H9 (cell line): ENCODE measurements around the gene SLC35A1. TPM values are rescaled to one million over a fixed set of nuclear protein-coding genes. Genes with fewer than 3 reads are reported as not detected.

ENCODE experiments used
- DNase-seq: peaks from one replicate; pipeline ENCODE4 v3.0.0-alpha.2; 2017
- H2AFZ ChIP-seq: one replicate; pipeline ENCODE4 v1.6.1; 2013; ENCODE audit warnings: mild to moderate bottlenecking, low read length, control low read depth, moderate library complexity
- H2AK5ac ChIP-seq: 2 replicates; pipeline ENCODE4 v1.6.1; 2013; ENCODE audit warnings: low read length, control low read depth, mixed read lengths; ENCODE audit not compliant: insufficient read length
- H2BK120ac ChIP-seq: one replicate; pipeline ENCODE4 v1.6.1; 2013; ENCODE audit warnings: low read depth, mild to moderate bottlenecking, low read length, control low read depth, inconsistent platforms; ENCODE audit not compliant: poor library complexity, severe bottlenecking
- H2BK12ac ChIP-seq: 2 replicates; pipeline ENCODE4 v1.6.1; 2013; ENCODE audit warnings: low read length, control low read depth, mixed read lengths, low read depth; ENCODE audit not compliant: insufficient read length
- H2BK15ac ChIP-seq: 2 replicates; pipeline ENCODE4 v1.6.1; 2013; ENCODE audit warnings: low read depth, low read length, control low read depth
- H2BK20ac ChIP-seq: one replicate; pipeline ENCODE4 v1.6.1; 2013; ENCODE audit warnings: low read depth, mild to moderate bottlenecking, low read length, control low read depth, inconsistent platforms; ENCODE audit not compliant: poor library complexity, severe bottlenecking
- H2BK5ac ChIP-seq: 2 replicates; pipeline ENCODE4 v1.6.1; 2013; ENCODE audit warnings: low read length, control low read depth, mixed read lengths; ENCODE audit not compliant: insufficient read length
- H3K14ac ChIP-seq: 2 replicates; pipeline ENCODE4 v1.6.1; 2013; ENCODE audit warnings: low read length, control low read depth; ENCODE audit not compliant: insufficient read depth
- H3K18ac ChIP-seq: 2 replicates; pipeline ENCODE4 v1.6.1; 2013; ENCODE audit warnings: low read depth, mild to moderate bottlenecking, mixed read lengths, low read length, control low read depth; ENCODE audit not compliant: insufficient read length
- H3K23ac ChIP-seq: 2 replicates; pipeline ENCODE4 v1.6.1; 2013; ENCODE audit warnings: low read length, control low read depth, mixed read lengths, low read depth; ENCODE audit not compliant: insufficient read length
- H3K23me2 ChIP-seq: 2 replicates; pipeline ENCODE4 v1.6.1; 2013; ENCODE audit warnings: low read depth, mild to moderate bottlenecking, mixed read lengths, low read length, control low read depth; ENCODE audit not compliant: insufficient read length, poor library complexity, severe bottlenecking
- H3K27ac ChIP-seq: 2 replicates; pipeline ENCODE4 v1.5.1; 2013; ENCODE audit warnings: low read length, control low read depth, mixed read lengths, low read depth; ENCODE audit not compliant: insufficient read length
- H3K27me3 ChIP-seq: 2 replicates; pipeline ENCODE4 v1.6.1; 2013; ENCODE audit warnings: low read length, control low read depth, inconsistent platforms; ENCODE audit not compliant: insufficient read depth
- H3K4ac ChIP-seq: 2 replicates; pipeline ENCODE4 v1.6.1; 2013; ENCODE audit warnings: low read depth, mild to moderate bottlenecking, control low read depth, inconsistent platforms, low read length, moderate library complexity
- H3K4me1 ChIP-seq: 2 replicates; pipeline ENCODE4 v1.6.1; 2013; ENCODE audit warnings: low read length, control low read depth, inconsistent platforms; ENCODE audit not compliant: insufficient read depth
- H3K4me2 ChIP-seq: 2 replicates; pipeline ENCODE4 v1.6.1; 2013; ENCODE audit warnings: low read length, control low read depth, mixed read lengths; ENCODE audit not compliant: insufficient read length, insufficient read depth
- H3K56ac ChIP-seq: 2 replicates; pipeline ENCODE4 v1.6.1; 2013; ENCODE audit warnings: low read depth, mild to moderate bottlenecking, mixed read lengths, low read length, control low read depth; ENCODE audit not compliant: insufficient read length
- H3K79me1 ChIP-seq: 2 replicates; pipeline ENCODE4 v1.6.1; 2013; ENCODE audit warnings: low read depth, mild to moderate bottlenecking, moderate library complexity, low read length, control low read depth, inconsistent platforms; ENCODE audit not compliant: insufficient read depth, poor library complexity, severe bottlenecking
- H3K79me2 ChIP-seq: 2 replicates; pipeline ENCODE4 v1.6.1; 2013; ENCODE audit warnings: low read length, control low read depth, inconsistent platforms; ENCODE audit not compliant: insufficient read depth
- H3K9ac ChIP-seq: 2 replicates; pipeline ENCODE4 v1.6.1; 2013; ENCODE audit warnings: low read length, control low read depth, mixed read lengths; ENCODE audit not compliant: insufficient read length; ENCODE audit errors: extremely low read depth
- H3K9me3 ChIP-seq: one replicate; pipeline ENCODE4 v1.6.1; 2013; ENCODE audit warnings: low read depth, low read length, inconsistent platforms; ENCODE audit not compliant: control insufficient read depth
- H3T11ph ChIP-seq: one replicate; pipeline ENCODE4 v1.6.1; 2013; ENCODE audit warnings: mild to moderate bottlenecking, low read length, control low read depth, inconsistent platforms
- H4K20me1 ChIP-seq: one replicate; pipeline ENCODE4 v1.6.1; 2013; ENCODE audit not compliant: control insufficient read depth, insufficient read length, insufficient read depth
- H4K5ac ChIP-seq: 2 replicates; pipeline ENCODE4 v1.6.1; 2013; ENCODE audit warnings: low read depth, mild to moderate bottlenecking, mixed read lengths, low read length, control low read depth; ENCODE audit not compliant: insufficient read length
- H4K8ac ChIP-seq: replicated peaks from 2 replicates; pipeline ENCODE4 v1.6.1; 2013; ENCODE audit warnings: low read length, control low read depth, mixed read lengths, low read depth; ENCODE audit not compliant: insufficient read length
- H4K91ac ChIP-seq: 2 replicates; pipeline ENCODE4 v1.6.1; 2013; ENCODE audit warnings: low read depth, mild to moderate bottlenecking, moderate library complexity, mixed read lengths, low read length, control low read depth; ENCODE audit not compliant: insufficient read length
- H3K27ac Mint-ChIP-seq, 3 experiments: 2 replicates in 2 of 3; 3 replicates in 1 of 3; pipeline ENCODE4 v1.8.0; 2020 to 2021; ENCODE audit warnings: mixed read lengths in 3 of 3, mild to moderate bottlenecking in 1 of 3, moderate library complexity in 1 of 3
- H3K27me3 Mint-ChIP-seq: 2 replicates; pipeline ENCODE4 v1.8.0; 2021; ENCODE audit warnings: low read depth, mild to moderate bottlenecking, moderate library complexity, mixed read lengths
- H3K36me3 Mint-ChIP-seq, 3 experiments: 2 replicates in 2 of 3; 3 replicates in 1 of 3; pipeline ENCODE4 v1.8.0; 2020 to 2021; ENCODE audit warnings: low read depth in 3 of 3, mixed read lengths in 3 of 3; ENCODE audit not compliant: insufficient read depth in 1 of 3
- H3K4me1 Mint-ChIP-seq, 2 experiments: 2 replicates each; pipeline ENCODE4 v1.8.0; 2020; ENCODE audit warnings: mixed read lengths in 2 of 2
- H3K4me3 Mint-ChIP-seq, 2 experiments: 2 replicates in 1 of 2; 3 replicates in 1 of 2; pipeline ENCODE4 v1.8.0; 2020 to 2021; ENCODE audit warnings: mild to moderate bottlenecking in 2 of 2, mixed read lengths in 2 of 2, moderate library complexity in 1 of 2
- H3K9me3 Mint-ChIP-seq, 2 experiments: 2 replicates in 1 of 2; 3 replicates in 1 of 2; pipeline ENCODE4 v1.8.0; 2020; ENCODE audit warnings: mild to moderate bottlenecking in 2 of 2, mixed read lengths in 2 of 2, moderate library complexity in 1 of 2
- CTCF ChIP-seq: fragments of 200-600 bp; sonication (generic); conservative IDR thresholded peaks from 3 replicates; pipeline ENCODE4 v1.8.0; 2021; ENCODE audit warnings: antibody characterized with exemption, mild to moderate bottlenecking
- WGBS: extraction: QIAGEN DNeasy Blood & Tissue Kit; methylation state at CpG from one replicate; pipeline ENCODE4 v1.1.7; 2013; ENCODE audit warnings: missing lambda C conversion rate, low lambda C conversion rate, mixed read lengths; ENCODE audit not compliant: insufficient read length; ENCODE audit errors: extremely low coverage; 5-methylcytosine and 5-hydroxymethylcytosine counted together
- total RNA-seq: library from RNA; stranded (reverse); gene quantifications from 2 replicates; pipeline ENCODE4 v1.2.1, GENCODE V29; 2021

Gene SLC35A1
- total RNA-seq, 1 experiment from 2014 or later: 6.1 TPM

GRCh38 chr6:87538510-87539260 is 65.9 kb downstream of the SLC35A1 start:
- Histone ChIP-seq H2BK5ac (no peak overlapping the region), H3K23ac (no peak overlapping the region), H3K79me1 (no peaks in the 10 kb centered on the region), H4K5ac (no peak overlapping the region), H2BK20ac (no peak overlapping the region), H4K20me1 (no peaks in the 10 kb centered on the region), H2BK12ac (no peak overlapping the region), H3K14ac (no peak overlapping the region), H3K9me3 (no peaks in the 10 kb centered on the region), H3K27me3 (no peaks in the 10 kb centered on the region), H3K4me1 (no peaks in the 10 kb centered on the region), H3K27ac (no peak overlapping the region), H3K4ac (no peak overlapping the region), H3K9ac (no peak overlapping the region), H4K8ac (no peak overlapping the region), H4K91ac (no peak overlapping the region), H3K23me2 (no peaks in the 10 kb centered on the region), H3K18ac (no peak overlapping the region), H2BK15ac (no peak overlapping the region), H3K56ac (no peak overlapping the region), H3K79me2 (no peaks in the 10 kb centered on the region), H2AFZ (no peak overlapping the region), H3K4me2 (no peak overlapping the region), H2AK5ac (no peak overlapping the region), H3T11ph (no peak overlapping the region), H2BK120ac (no peak overlapping the region)
- no peak for TF ChIP-seq CTCF
- Mint-ChIP-seq H3K36me3 (peaks cover 33 to 55% (median 41%) of the 10 kb centered on the region in 3 experiments), H3K4me3 (no peak overlapping the region), H3K27me3 (no peaks in the 10 kb centered on the region), H3K27ac (no peak overlapping the region), H3K9me3 (peaks cover 11 to 13% of the 10 kb centered on the region in 2 experiments; a peak in 2 of 5 replicates), H3K4me1 (no peaks in the 10 kb centered on the region)
- DNase-seq: no peak
- WGBS: no CpG with 5 or more reads among the region's 1 CpG
